OCI-LY1 (cell line): ENCODE data around the gene SPSB1.

ENCODE experiments used
- H2AFZ ChIP-seq: fragments of 200-600 bp; sonication (generic), shearing (Covaris generic); 2 replicates; pipeline ENCODE4 v1.6.0; 2014; ENCODE audit warnings: antibody characterized with exemption, mild to moderate bottlenecking, low read length
- H3F3A ChIP-seq: fragments of 200-600 bp; sonication (generic), shearing (Covaris generic); 2 replicates; pipeline ENCODE4 v1.6.0; 2014; ENCODE audit warnings: mild to moderate bottlenecking, antibody characterized with exemption, low read length, moderate library complexity; ENCODE audit not compliant: insufficient read depth
- H3K27ac ChIP-seq: fragments of 200-600 bp; sonication (generic); 2 replicates; pipeline ENCODE4 v1.5.1; 2014; ENCODE audit warnings: low read length, mixed run types, mild to moderate bottlenecking, low read depth; ENCODE audit not compliant: poor library complexity, severe bottlenecking
- H3K27me3 ChIP-seq: fragments of 200-600 bp; sonication (generic); 2 replicates; pipeline ENCODE4 v1.6.0; 2014; ENCODE audit warnings: antibody characterized with exemption, mild to moderate bottlenecking, low read length, moderate library complexity; ENCODE audit not compliant: insufficient read depth
- H3K36me3 ChIP-seq: fragments of 200-600 bp; sonication (generic); 2 replicates; pipeline ENCODE4 v1.6.1; 2014; ENCODE audit warnings: mild to moderate bottlenecking, antibody characterized with exemption, low read length, moderate library complexity, mixed read lengths; ENCODE audit not compliant: insufficient read depth
- H3K4me1 ChIP-seq: fragments of 200-600 bp; sonication (generic); 2 replicates; pipeline ENCODE4 v1.5.1; 2014; ENCODE audit warnings: mild to moderate bottlenecking, low read length, moderate library complexity; ENCODE audit not compliant: insufficient read depth, severe bottlenecking
- H3K4me2 ChIP-seq: fragments of 200-600 bp; sonication (generic), shearing (Covaris generic); 2 replicates; pipeline ENCODE4 v1.6.1; 2014; ENCODE audit warnings: low read length
- H3K4me3 ChIP-seq: fragments of 200-600 bp; sonication (generic); 2 replicates; pipeline ENCODE4 v1.5.1; 2014; ENCODE audit warnings: low read length, low read depth, mild to moderate bottlenecking, mixed read lengths; ENCODE audit not compliant: poor library complexity, severe bottlenecking
- H3K79me2 ChIP-seq: fragments of 200-600 bp; shearing (Covaris generic); 2 replicates; pipeline ENCODE4 v1.6.1; 2016; ENCODE audit warnings: mixed run types, low read length, mixed read lengths; ENCODE audit not compliant: insufficient read depth
- H3K9ac ChIP-seq: fragments of 200-600 bp; sonication (generic), shearing (Covaris generic); 2 replicates; pipeline ENCODE4 v1.6.1; 2014; ENCODE audit warnings: mild to moderate bottlenecking, low read length, mixed read lengths
- H3K9me2 ChIP-seq: fragments of 200-600 bp; sonication (generic), shearing (Covaris generic); 2 replicates; pipeline ENCODE4 v1.6.1; 2014; ENCODE audit warnings: low read depth, mild to moderate bottlenecking, low read length, mixed read lengths
- H3K9me3 ChIP-seq: fragments of 200-600 bp; shearing (Covaris generic); 2 replicates; pipeline ENCODE4 v1.6.1; 2014; ENCODE audit warnings: low read length, mixed read lengths
- H4K20me1 ChIP-seq: fragments of 200-600 bp; sonication (generic), shearing (Covaris generic); 2 replicates; pipeline ENCODE4 v1.6.0; 2016; ENCODE audit warnings: mild to moderate bottlenecking, low read length; ENCODE audit not compliant: insufficient read depth
- CTCF ChIP-seq: fragments of 200-600 bp; sonication (generic), shearing (Covaris generic); IDR thresholded peaks from 2 replicates; pipeline ENCODE4 v1.5.1; 2017; ENCODE audit warnings: mild to moderate bottlenecking, antibody characterized with exemption, low read length, moderate library complexity, mixed read lengths
- EZH2 ChIP-seq: fragments of 200-600 bp; sonication (generic), shearing (Covaris generic); IDR thresholded peaks from 2 replicates; pipeline ENCODE4 v1.8.0; 2017; ENCODE audit warnings: borderline replicate concordance, mixed run types, mild to moderate bottlenecking, antibody characterized with exemption, low read length, moderate library complexity, mixed read lengths

SPSB1 gene

DNA sequence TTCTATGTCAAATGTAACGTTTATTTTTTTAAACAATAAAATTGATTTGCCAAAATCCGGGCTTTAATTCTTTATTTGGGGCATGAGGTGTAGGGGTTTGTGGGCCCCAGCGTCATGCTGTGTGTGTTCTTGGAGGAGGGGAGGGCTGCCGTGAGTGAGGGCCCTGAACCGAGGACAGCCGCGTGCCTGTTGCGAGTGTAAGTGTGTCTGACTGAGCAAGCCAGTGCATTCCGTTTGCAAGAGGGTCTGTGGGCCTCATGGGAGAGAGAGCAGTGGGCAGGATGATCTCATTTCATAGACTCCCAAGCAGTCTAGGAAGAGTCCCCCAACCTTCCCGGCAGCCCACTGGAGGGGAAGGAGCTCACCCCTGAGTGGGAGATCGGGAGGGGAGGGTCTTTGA is 21.4 kb upstream of the SPSB1 start:
- H3K9me3 ChIP-seq, result no peaks in the 10 kb centered on the region
- H2AFZ ChIP-seq, result no peak overlapping the region
- H3K9ac ChIP-seq, result no peak overlapping the region
- TF ChIP-seq EZH2, result no peak
- no peak for TF ChIP-seq CTCF
- no peaks in the 10 kb centered on the region for H3K36me3 ChIP-seq
- H3K4me3 ChIP-seq, result no peak overlapping the region
- H3K4me1 ChIP-seq, result no peaks in the 10 kb centered on the region
- no peaks in the 10 kb centered on the region for H4K20me1 ChIP-seq
- no peak overlapping the region for H3K4me2 ChIP-seq
- no peaks in the 10 kb centered on the region for H3K9me2 ChIP-seq
- no peaks in the 10 kb centered on the region for H3K79me2 ChIP-seq
- no peak overlapping the region for H3K27ac ChIP-seq
- no peaks in the 10 kb centered on the region for H3K27me3 ChIP-seq
- H3F3A ChIP-seq, result no peaks in the 10 kb centered on the region

DNA sequence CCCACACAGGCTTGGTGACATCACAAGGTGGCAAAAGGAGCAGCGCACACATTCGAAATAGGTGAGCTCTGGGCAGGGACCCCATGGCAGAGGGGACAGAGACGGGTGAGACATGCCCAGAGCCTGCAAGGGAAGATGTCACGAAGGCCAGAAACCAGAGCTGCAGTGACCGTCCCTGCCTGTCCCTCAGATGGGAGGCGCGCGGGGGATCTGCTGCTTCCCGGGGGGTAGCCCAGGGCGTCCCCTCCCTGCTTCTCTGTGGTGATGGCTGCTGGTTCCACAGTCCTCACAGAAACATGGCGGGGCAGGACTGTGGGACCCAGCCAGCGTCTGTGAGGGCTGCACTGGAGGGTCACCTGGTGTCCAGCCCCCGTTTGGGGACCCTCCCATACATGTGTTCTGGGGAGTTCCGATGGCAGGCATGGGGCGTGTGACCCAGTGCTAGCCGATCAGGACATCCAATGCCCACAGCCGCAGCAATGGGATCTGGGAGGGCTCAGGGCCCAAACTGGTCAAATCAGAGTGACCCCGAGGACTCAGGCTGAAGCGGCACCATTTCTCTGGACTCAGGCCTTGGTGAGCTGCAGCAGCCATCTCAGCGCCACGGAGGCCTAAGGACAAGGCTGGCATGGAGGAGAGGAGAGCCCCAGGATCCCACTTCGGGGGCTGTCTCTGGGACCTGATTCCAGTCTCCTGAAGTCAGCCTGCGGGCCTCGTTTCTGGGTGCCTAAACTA is 20.7 kb upstream of the SPSB1 start:
- no peak for TF ChIP-seq EZH2
- TF ChIP-seq CTCF, result no peak
- H3K9ac ChIP-seq, result no peak overlapping the region
- no peaks in the 10 kb centered on the region for H3K79me2 ChIP-seq
- no peaks in the 10 kb centered on the region for H3K4me1 ChIP-seq
- H3K9me3 ChIP-seq, result no peaks in the 10 kb centered on the region
- no peak overlapping the region for H3K27ac ChIP-seq
- H4K20me1 ChIP-seq, result no peaks in the 10 kb centered on the region
- H3K27me3 ChIP-seq, result peaks cover 3% of the 10 kb centered on the region; the same call in 1 of the 2 replicates
- H3K4me3 ChIP-seq, result no peak overlapping the region
- H3K36me3 ChIP-seq, result no peaks in the 10 kb centered on the region
- H3K4me2 ChIP-seq, result no peak overlapping the region
- H2AFZ ChIP-seq, result no peak overlapping the region
- no peaks in the 10 kb centered on the region for H3K9me2 ChIP-seq
- no peaks in the 10 kb centered on the region for H3F3A ChIP-seq

DNA sequence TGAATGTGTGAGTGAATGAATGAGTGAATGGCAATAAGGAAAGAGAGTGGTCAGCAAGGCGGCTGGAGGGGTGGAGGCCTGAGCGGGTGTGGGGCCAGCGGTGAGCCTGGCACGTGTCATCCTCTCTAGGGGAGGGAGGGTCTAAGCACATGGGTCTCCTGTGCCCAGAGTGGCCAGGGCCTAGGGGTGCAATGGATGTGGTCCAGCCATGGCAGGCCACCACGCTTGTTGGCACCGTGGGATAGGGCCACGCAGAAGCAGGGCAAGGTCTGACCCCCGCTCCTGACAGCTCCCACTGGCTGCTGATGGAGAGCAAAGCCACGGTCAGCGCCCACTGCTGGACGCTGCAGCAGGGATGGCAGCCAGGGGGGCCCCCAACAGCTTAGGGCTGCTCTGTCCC is 19.5 kb upstream of the SPSB1 start:
- Histone ChIP-seq H4K20me1 (no peaks in the 10 kb centered on the region), H3K9ac (no peak overlapping the region), H3K79me2 (no peaks in the 10 kb centered on the region), H3F3A (no peaks in the 10 kb centered on the region), H2AFZ (no peak overlapping the region), H3K27me3 (peaks cover 3% of the 10 kb centered on the region; the same call in 1 of the 2 replicates), H3K36me3 (no peaks in the 10 kb centered on the region), H3K4me3 (no peak overlapping the region), H3K4me1 (no peaks in the 10 kb centered on the region), H3K4me2 (no peak overlapping the region), H3K9me3 (no peaks in the 10 kb centered on the region), H3K9me2 (no peaks in the 10 kb centered on the region), H3K27ac (no peak overlapping the region)
- no peak for TF ChIP-seq CTCF
- TF ChIP-seq EZH2, result no peak
